Measurements from ENCODE around the gene PLA2G1B. TPM values are rescaled to one million over a fixed set of nuclear protein-coding genes. Genes with fewer than 3 reads are reported as not detected.
A peak's percentile ranks its signal among the peaks of the same experiment; 100 is the strongest.

Gene PLA2G1B
- total RNA-seq, 2 experiments from 2014 or later = not detected

- Mint-ChIP-seq H3K9me3 (no peaks in the 10 kb centered on the region), H3K27ac (no peak overlapping the region), H3K4me3 (no peak overlapping the region), H3K4me1 (no peaks in the 10 kb centered on the region), H3K36me3 (no peaks in the 10 kb centered on the region), H3K27me3 (peaks cover 72% of the 10 kb centered on the region)
- POLR2A ChIA-PET = interaction anchor here (0.6 kb wide), 1 partner anchor 58 kb away, joined by 3 read pairs; no protein-coding TSS in a partner anchor
- no peak for ATAC-seq (ENCODE audit: low read depth)
- no peak for DNase-seq
These were observed 38.2 kb upstream of the PLA2G1B start for GRCh38 chr12:120365675-120366340.

DNA sequence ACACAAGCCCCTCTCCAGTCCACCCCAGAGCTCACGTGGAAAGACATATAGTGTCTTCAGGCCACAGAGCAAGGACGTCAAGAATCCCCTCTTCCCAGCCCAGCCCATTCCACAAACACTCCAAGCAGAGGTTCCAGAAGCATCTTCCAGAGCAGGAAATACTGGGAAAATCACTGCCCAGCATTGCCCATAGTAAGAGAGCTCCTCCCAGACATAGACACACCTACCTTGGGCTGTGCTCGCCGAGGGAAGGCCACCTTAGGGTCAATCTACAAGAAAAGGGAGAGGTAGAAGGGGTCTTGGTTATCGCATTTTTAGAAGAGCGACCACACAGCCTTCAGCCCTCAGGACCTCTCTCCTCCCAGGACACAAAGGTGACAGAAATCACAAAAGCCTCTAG, 36.9 kb upstream of the PLA2G1B start:
- Mint-ChIP-seq H3K4me1 (no peaks in the 10 kb centered on the region), H3K27ac (no peak overlapping the region), H3K36me3 (no peaks in the 10 kb centered on the region), H3K27me3 (peaks cover 69% of the 10 kb centered on the region), H3K4me3 (no peak overlapping the region), H3K9me3 (no peaks in the 10 kb centered on the region)
- no peak for DNase-seq
- POLR2A ChIA-PET = no interaction called here
- ATAC-seq (ENCODE audit: low read depth) = no peak

- DNase-seq = no peak
- no peak for ATAC-seq (ENCODE audit: low read depth)
- no peak overlapping the region for H3K4me3 Mint-ChIP-seq
- no peak overlapping the region for H3K27ac Mint-ChIP-seq
- H3K27me3 Mint-ChIP-seq = peaks cover 71% of the 10 kb centered on the region
- H3K4me1 Mint-ChIP-seq = no peaks in the 10 kb centered on the region
- POLR2A ChIA-PET = no interaction called here
- no peaks in the 10 kb centered on the region for H3K9me3 Mint-ChIP-seq
- H3K36me3 Mint-ChIP-seq = no peaks in the 10 kb centered on the region
These were observed 35.8 kb upstream of the PLA2G1B start for GRCh38 chr12:120363274-120363855.

DNA sequence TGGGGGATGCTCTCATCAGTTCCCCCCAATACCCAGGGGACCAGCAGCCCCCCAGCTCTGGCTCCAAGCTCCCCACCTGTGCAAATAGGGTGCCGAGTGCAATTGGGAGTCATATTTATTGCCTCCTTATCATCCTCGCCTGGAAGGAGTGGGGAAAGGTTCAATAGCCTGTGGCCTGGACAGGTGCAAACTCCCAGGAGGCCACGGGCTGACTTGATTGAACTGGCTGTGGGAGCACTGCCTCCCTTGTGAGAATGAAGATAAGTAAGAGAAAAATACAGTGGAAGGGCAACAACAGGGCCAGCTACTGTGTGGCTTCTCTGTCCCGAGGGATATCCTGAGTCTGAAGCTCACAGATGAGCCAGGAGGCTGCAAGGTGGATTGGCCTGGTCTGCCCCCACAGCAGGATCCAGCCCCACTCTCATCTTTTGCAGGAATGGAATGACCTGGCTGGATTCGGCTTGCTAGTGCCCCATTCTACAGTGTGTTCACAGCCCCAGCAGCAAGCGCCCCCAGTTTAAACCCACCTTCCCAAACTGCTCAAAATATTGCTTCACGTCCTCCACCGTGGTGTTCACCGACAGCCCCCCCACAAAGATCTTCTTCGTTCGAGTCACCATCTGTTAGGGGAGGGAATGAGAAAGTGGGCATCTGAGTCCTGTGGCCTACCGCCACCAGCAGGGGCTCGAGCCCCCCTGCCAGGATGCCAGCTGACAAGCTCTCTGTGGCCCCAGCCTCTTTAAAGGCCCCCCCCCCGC, 35.1 kb upstream of the PLA2G1B start:
- POLR2A ChIA-PET = no interaction called here
- Mint-ChIP-seq H3K36me3 (no peaks in the 10 kb centered on the region), H3K27me3 (peaks cover 70% of the 10 kb centered on the region), H3K27ac (no peak overlapping the region), H3K9me3 (no peaks in the 10 kb centered on the region), H3K4me1 (no peaks in the 10 kb centered on the region), H3K4me3 (no peak overlapping the region)
- DNase-seq = no peak
- no peak for ATAC-seq (ENCODE audit: low read depth)

- DNase-seq (peak; percentile 43), ATAC-seq (ENCODE audit: low read depth) (peak; percentile 40)
- Mint-ChIP-seq H3K9me3 (no peaks in the 10 kb centered on the region), H3K27ac (no peak overlapping the region), H3K27me3 (peaks cover 67% of the 10 kb centered on the region), H3K4me1 (no peaks in the 10 kb centered on the region), H3K4me3 (no peak overlapping the region), H3K36me3 (no peaks in the 10 kb centered on the region)
- POLR2A ChIA-PET = no interaction called here
These were observed 34.1 kb upstream of the PLA2G1B start for GRCh38 chr12:120361506-120362208.

DNA sequence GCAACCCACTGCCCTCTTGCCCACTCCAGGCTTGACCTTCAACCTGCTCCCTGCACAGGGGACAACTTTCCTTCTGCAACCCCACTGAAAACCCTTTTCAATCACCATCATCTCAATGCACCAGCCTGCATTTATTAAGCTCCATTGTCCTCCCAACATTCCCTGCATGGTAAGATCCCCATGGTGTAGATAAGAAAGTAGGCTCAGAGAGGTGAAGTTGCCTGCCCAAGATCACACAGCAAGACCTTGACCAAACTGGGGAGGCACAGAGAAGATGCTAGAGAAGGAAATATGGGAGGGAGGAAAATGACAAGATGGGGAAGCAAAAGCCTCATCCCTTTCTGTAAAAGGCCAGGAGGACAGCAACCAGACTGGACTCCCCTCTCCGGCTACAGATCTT, 31.5 kb upstream of the PLA2G1B start:
- no peaks in the 10 kb centered on the region for H3K36me3 Mint-ChIP-seq
- ATAC-seq (ENCODE audit: low read depth) (no peak), DNase-seq (no peak)
- H3K4me3 Mint-ChIP-seq = no peak overlapping the region
- no peaks in the 10 kb centered on the region for H3K9me3 Mint-ChIP-seq
- H3K4me1 Mint-ChIP-seq = no peaks in the 10 kb centered on the region
- no peak overlapping the region for H3K27ac Mint-ChIP-seq
- POLR2A ChIA-PET = no interaction called here
- H3K27me3 Mint-ChIP-seq = peaks cover 50% of the 10 kb centered on the region

DNA sequence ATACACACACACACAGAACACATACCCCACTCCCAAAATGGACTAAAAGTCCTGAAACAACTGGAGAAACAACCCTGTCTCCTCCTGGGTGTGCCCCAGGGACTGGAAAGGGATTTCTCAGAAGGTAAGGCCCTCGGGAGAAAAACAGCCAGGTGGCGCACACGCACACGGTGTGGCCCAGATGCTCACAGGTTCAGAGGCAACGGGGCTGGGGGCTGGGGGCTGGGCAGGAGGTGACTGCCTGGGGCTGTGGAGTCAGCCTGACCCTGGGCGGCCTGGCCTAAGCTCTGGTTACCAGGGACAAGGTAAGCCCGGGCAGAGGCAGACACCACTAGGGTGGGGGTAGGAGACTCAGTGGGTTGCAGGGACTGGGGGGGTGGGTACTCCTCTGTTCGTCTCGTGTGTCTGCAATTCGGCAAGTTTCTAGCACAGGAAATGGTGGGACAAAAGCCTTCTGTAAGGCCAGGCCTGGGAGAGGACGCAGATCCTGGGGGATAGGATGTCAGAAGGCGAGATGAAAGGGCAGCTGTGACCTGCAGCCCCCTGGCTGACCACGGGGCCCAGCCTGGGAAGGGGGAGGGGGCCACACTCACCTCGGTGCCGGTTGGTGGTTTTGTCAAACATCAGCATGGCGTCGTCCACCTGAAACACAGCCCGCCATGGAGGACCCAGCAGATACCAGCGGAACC, 31.0 kb upstream of the PLA2G1B start:
- ATAC-seq (ENCODE audit: low read depth) = no peak
- Mint-ChIP-seq H3K27me3 (peaks cover 50% of the 10 kb centered on the region), H3K9me3 (no peaks in the 10 kb centered on the region), H3K4me1 (no peaks in the 10 kb centered on the region), H3K4me3 (no peak overlapping the region), H3K27ac (no peak overlapping the region), H3K36me3 (no peaks in the 10 kb centered on the region)
- DNase-seq = no peak
- POLR2A ChIA-PET = no interaction called here

GRCh38 chr12:120357104-120357503, 29.5 kb upstream of the PLA2G1B start:
- no peaks in the 10 kb centered on the region for H3K9me3 Mint-ChIP-seq
- H3K4me1 Mint-ChIP-seq = no peaks in the 10 kb centered on the region
- ATAC-seq (ENCODE audit: low read depth) (no peak), DNase-seq (no peak)
- peaks cover 37% of the 10 kb centered on the region for H3K27me3 Mint-ChIP-seq
- H3K27ac Mint-ChIP-seq = no peak overlapping the region
- no peaks in the 10 kb centered on the region for H3K36me3 Mint-ChIP-seq
- no peak overlapping the region for H3K4me3 Mint-ChIP-seq
- POLR2A ChIA-PET = no interaction called here

- Mint-ChIP-seq H3K4me1 (no peaks in the 10 kb centered on the region), H3K27me3 (peaks cover 32% of the 10 kb centered on the region), H3K4me3 (no peak overlapping the region), H3K27ac (no peak overlapping the region), H3K36me3 (no peaks in the 10 kb centered on the region), H3K9me3 (no peaks in the 10 kb centered on the region)
- POLR2A ChIA-PET = no interaction called here
- DNase-seq (peak; percentile 79), ATAC-seq (ENCODE audit: low read depth) (peak; percentile 85)
These were observed 29.0 kb upstream of the PLA2G1B start for GRCh38 chr12:120356567-120357030.

GRCh38 chr12:120353556-120354317, 26.2 kb upstream of the PLA2G1B start:
- DNase-seq (no peak), ATAC-seq (ENCODE audit: low read depth) (no peak)
- Mint-ChIP-seq H3K4me3 (no peak overlapping the region), H3K27ac (no peak overlapping the region), H3K36me3 (no peaks in the 10 kb centered on the region), H3K27me3 (peaks cover 22% of the 10 kb centered on the region), H3K9me3 (no peaks in the 10 kb centered on the region), H3K4me1 (no peaks in the 10 kb centered on the region)
- POLR2A ChIA-PET = no interaction called here

DNA sequence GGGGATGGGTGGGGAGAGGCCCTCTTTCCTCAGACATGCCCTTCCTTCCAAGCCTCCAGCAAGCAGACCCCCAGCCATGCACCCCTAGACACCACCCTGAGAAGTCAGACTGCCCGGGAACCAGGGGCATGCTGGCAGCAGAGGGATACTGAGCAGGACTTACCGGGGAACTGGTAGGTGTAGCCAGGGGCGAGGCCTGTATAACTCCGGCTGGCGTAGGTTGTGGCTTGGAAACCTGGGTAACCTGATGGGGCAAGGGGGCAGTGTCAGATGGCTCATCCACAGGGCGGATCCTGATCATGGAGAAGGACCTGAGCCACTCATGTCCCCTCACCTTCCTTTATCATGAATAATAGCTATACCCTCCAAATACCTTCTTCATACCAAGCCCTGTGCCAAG, 25.6 kb upstream of the PLA2G1B start:
- Mint-ChIP-seq H3K4me1 (no peaks in the 10 kb centered on the region), H3K9me3 (no peaks in the 10 kb centered on the region), H3K27me3 (peaks cover 22% of the 10 kb centered on the region), H3K36me3 (no peaks in the 10 kb centered on the region), H3K27ac (no peak overlapping the region), H3K4me3 (no peak overlapping the region)
- POLR2A ChIA-PET = no interaction called here
- DNase-seq (no peak), ATAC-seq (ENCODE audit: low read depth) (no peak)

- DNase-seq = no peak
- H3K9me3 Mint-ChIP-seq = no peaks in the 10 kb centered on the region
- POLR2A ChIA-PET = no interaction called here
- H3K27ac Mint-ChIP-seq = no peak overlapping the region
- H3K27me3 Mint-ChIP-seq = peaks cover 14% of the 10 kb centered on the region
- H3K4me3 Mint-ChIP-seq = no peak overlapping the region
- ATAC-seq (ENCODE audit: low read depth) = no peak
- no peaks in the 10 kb centered on the region for H3K36me3 Mint-ChIP-seq
- H3K4me1 Mint-ChIP-seq = no peaks in the 10 kb centered on the region
These were observed 24.5 kb upstream of the PLA2G1B start for GRCh38 chr12:120352117-120352516.
